Measurements from ENCODE around the gene GJA3.

GJA3 gene

DNA sequence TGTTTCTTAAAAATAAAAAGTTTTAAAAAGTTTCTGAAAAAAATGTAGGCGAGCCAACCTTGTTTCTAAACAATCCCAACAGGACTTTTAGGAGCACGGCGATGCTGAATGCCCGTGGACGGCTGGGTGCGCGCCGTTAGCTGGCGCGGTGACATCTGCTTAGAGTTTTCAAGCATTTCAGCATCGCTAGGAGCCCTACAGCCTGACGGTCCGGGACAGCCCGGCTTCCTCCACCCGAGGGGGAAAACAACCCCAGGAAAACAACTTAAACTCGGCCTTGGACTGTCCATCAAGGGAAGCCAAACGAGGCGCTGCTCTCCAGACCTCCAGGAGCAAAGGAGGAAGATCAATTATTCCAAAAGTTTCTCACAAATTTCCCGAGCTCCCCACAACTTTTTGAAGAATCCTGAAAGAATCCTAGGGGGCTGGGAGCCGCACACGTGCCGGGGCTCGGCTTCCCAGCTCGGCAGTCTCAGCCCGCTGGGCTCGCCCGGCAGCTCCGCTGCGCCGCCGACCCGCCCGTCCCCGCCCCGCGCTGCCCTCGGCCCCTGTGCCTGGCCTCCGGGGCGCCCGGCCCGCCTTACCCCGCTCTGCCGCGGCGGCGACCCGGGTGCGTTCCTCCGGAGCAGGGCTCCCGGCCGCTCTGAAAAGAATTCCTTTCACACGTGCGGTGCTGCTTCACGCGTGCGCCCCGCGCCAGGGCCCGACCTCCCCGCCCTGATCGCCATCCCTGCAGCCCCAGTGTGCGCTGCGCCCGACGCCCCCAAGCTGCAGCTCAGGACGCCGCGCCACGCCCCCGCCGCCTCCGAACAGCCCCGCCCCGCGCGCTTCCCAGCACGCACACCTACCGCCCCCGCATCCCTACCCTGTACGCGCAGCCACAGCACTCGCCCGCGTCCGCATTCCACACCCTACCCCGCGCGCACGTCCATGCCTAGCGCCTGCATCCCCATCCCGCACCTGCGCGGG, at the start of gene GJA3:
TSS of gene GJA3 (minus strand) at position 747 of the 969 bp plus-strand sequence. CDS start 17,764 bp downstream, outside the sequence.
- DNase-seq: no peak

DNA sequence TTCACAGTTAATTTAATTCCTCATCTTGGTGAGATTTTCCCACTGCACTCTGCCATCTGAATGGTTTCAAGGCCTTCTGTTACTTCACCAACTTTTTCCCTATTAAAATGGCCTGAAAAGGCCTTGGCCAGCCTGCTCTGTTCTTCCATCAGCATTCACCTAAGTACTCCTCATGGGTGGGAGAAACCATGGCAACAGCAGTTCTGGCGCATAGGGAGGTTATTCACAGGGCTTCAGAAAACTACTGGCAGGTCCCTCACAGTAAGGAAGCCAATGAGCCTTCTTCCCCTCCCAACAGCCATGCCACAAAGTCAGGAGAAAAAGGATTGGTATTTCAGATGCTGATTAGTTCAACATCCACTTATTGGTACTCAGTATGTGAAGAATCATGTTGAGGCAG, 49.1 kb upstream of the GJA3 start:
- no peak for DNase-seq

DNA sequence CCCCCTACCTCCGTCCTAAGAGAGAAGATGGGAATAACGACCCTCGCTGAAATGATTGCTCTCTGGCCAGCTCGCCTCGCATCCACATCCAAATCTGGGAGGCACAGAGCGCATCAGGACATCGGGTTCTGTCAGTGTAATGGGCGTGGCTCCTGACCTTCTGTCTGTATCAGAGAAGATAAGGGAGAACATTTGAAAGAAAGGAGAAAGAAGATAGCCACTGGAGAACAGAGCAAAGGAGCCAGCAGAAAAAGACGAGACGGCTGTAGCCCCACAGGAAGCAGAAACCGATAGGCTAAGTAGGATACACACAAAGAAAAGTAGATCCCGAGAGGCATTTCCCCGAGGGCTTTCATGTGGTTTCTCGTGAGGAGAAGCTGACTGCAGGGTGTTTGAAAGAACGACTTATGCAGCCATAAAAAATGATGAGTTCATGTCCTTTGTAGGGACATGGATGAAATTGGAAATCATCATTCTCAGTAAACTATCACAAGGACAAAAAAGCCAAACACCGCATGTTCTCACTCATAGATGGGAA, 45.9 kb upstream of the GJA3 start:
- no peak for DNase-seq

DNA sequence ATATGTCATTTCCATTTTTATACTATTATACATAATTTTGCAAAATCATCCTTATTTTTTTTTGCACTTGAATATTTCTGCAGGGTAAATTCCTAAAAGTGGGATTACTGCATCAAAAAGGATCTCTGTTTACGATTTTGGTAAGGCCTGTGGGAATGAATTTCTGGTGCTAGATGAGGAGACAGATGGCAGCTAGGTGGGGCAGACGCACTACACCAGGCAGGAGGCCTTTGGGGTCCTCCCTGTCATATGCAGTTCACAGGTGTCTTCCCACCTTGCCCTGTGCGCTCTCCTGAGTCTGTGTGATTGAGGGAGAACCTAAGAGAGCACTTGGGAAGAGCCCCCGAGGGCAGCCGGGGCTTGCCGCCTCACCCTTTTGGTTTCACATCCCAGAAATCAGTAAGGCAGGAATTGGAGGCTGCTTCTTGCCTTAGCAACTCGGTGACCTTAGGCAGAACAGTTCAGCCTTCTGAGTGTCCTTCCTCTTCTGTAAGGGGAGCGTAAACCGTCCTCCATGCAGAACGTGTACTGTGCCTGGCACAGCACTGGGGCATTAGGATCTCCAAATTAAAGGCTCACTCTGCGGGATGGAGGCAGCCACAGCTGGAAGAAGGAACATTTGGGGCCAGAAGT, 45.3 kb upstream of the GJA3 start:
- DNase-seq: no peak

DNA sequence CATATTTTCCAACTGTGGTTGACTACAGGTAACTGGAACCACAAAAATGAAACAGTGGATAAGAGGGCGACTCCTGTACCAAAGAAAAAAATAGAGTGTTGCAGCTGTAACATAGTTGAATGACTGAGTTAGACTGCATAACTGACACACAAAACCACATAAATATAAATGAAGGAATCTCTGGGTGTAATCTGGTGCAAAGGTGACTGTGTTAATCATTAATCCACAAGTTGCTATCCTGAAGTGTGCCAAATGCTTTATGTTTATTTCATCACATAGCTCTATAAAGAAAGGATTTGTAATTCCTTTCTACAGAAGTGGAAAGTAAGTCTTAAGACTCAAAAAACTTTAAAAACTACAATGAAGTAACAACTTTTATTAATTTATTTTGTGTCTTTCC, 37.9 kb upstream of the GJA3 start:
- DNase-seq: no peak

GRCh38 chr13:20197361-20197834, 36.5 kb upstream of the GJA3 start:
- peak; percentile 14 for DNase-seq

GRCh38 chr13:20195801-20196200, 34.9 kb upstream of the GJA3 start:
- DNase-seq: no peak

GRCh38 chr13:20193907-20194631, 33.2 kb upstream of the GJA3 start:
- DNase-seq: no peak

GRCh38 chr13:20193162-20193906, 32.5 kb upstream of the GJA3 start:
- no peak for DNase-seq

DNA sequence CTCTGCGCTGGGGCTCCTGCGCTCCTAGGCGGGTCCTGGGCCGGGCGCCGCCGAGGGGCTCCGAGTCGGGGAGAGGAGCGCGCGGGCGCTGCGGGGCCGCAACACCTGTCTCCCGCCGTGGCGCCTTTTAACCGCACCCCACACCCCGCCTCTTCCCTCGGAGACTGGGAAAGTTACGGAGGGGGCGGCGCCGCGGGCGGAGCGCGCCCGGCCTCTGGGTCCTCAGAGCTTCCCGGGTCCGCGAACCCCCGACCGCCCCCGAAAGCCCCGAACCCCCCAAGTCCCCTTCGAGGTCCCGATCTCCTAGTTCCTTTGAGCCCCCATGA, 31.9 kb upstream of the GJA3 start, which contains the start of gene GJB2:
TSS of gene GJB2 (minus strand) at position 103 of the 326 bp plus-strand sequence. CDS start 3,357 bp downstream, outside the sequence.
- no peak for DNase-seq

DNA sequence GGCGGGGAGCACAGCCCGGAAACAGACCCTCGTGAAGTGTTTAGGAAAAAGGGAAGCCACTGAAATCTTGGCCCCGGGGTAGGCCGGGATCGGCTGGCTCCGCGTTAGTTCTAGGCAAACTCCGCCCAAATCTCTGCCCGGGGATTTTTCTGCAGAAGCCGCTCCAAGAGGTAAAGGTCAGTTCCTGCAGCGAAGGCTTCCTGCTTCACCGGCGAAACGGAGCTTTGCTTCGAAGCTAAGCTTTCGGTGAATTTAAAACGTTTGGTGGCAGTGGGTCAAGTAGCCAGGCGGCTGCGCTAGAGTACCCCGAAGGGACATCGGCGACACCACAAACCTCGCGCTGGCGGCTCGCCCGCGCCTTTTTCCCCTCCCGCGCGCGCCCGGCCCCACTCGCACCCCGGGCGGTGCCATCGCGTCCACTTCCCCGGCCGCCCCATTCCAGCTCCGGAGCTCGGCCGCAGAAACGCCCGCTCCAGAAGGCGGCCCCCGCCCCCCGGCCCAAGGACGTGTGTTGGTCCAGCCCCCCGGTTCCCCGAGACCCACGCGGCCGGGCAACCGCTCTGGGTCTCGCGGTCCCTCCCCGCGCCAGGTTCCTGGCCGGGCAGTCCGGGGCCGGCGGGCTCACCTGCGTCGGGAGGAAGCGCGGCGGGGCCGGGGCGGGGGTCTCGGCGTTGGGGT, 31.4 kb upstream of the GJA3 start:
- DNase-seq: no peak

DNA sequence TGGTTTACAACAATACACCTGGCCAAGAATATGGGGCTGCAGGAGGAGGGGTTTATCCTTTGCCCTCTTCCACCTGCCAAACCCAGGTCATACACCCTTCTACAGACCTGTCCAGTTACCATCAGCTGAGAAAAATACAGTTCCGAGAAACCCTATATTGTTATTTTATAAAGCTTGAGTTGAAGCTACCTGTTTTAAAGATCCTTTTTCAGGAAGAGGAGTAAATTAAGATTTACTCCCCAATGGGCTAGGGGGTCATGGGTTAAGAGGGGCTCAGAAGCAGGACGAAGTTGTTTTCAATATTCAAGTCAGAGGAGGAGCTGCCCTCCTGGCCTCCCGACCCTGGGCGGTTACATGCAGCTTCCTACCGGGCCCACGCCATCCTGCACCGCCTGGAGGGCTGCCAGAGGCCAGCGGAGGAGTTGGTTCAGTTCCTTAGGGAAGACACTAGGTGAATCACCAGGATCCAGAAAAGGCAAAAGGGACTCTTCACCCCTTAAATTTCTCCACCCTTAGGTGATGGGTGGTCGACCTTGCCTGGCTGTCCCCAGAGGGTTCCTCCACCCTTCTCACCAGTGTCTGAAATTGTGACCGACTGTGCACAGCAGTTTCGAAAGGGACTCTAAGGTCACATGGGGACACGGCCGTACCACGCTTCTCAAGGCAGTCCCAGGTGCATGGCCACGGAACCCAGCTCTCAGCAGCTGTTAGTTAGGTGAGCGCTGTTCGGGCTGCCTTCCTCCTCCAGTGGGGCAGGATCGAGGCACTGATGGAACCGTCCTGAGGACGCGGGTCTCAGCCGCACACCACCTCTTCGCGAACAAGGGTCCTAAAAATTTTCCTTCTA, 30.7 kb upstream of the GJA3 start:
- DNase-seq: no peak

DNA sequence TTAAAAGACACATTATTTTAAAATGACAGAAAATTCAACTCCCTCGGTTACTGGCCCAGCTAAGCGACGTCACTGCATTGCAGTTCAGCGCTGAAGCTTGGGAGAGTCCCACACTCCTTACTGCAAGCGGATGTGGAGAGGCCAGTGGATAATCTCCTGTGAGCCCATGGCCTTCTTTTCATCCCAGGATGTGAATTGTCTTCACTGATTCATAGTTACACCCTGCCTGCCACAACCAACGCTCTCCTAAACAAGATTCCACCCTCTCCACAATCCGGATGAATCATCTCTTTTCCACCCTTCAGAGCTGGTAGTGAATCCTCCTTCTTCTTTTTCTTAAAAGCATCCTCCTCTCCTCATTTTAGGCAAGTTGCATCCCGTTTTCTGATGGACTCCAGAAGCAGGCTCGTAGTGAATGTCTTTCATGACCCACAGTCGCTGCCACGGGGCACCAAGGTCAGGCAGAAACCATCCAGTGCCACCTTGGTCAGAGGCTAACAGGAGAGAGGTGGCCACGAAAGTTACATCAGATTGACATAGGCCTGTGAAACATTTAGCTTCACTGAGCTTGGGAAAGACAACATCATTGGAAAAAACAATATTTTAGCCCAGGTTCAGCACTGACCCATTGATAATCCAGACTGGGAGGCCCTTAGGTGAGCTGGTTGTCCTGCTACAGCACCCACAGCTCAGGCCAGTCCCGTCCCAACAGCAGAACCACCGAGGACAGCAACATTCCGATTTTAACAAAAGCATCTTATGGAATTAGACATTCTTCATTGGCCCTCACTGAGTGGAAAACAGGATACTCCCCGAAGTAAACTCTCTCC, 29.8 kb upstream of the GJA3 start:
- DNase-seq: no peak

DNA sequence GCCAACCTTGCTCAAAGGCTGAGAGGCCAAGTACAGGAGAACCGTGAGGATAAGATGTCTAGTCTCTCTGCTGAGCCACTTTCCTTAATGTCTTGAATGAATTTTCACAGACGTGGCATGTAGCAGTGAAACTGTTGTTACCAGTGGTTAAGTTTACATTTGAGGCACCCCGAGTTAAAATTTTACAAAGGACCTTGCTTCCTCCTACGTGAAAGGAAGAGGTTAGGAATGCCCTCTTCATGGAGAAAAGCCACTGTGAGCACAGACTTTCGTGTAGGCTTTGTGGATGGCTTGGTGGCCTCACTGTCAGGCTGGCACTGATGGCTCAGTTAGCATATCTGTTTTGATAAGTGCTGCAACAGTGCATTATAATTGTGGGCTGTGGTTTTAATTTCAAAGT, 29.2 kb upstream of the GJA3 start:
- DNase-seq: no peak

DNA sequence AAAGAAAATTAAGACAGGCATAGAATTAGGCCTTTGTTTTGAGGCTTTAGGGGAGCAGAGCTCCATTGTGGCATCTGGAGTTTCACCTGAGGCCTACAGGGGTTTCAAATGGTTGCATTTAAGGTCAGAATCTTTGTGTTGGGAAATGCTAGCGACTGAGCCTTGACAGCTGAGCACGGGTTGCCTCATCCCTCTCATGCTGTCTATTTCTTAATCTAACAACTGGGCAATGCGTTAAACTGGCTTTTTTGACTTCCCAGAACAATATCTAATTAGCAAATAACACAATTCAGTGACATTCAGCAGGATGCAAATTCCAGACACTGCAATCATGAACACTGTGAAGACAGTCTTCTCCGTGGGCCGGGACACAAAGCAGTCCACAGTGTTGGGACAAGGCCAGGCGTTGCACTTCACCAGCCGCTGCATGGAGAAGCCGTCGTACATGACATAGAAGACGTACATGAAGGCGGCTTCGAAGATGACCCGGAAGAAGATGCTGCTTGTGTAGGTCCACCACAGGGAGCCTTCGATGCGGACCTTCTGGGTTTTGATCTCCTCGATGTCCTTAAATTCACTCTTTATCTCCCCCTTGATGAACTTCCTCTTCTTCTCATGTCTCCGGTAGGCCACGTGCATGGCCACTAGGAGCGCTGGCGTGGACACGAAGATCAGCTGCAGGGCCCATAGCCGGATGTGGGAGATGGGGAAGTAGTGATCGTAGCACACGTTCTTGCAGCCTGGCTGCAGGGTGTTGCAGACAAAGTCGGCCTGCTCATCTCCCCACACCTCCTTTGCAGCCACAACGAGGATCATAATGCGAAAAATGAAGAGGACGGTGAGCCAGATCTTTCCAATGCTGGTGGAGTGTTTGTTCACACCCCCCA, 28.1 kb upstream of the GJA3 start:
- no peak for DNase-seq

GRCh38 chr13:20186771-20187170, 25.9 kb upstream of the GJA3 start:
- no peak for DNase-seq

DNA sequence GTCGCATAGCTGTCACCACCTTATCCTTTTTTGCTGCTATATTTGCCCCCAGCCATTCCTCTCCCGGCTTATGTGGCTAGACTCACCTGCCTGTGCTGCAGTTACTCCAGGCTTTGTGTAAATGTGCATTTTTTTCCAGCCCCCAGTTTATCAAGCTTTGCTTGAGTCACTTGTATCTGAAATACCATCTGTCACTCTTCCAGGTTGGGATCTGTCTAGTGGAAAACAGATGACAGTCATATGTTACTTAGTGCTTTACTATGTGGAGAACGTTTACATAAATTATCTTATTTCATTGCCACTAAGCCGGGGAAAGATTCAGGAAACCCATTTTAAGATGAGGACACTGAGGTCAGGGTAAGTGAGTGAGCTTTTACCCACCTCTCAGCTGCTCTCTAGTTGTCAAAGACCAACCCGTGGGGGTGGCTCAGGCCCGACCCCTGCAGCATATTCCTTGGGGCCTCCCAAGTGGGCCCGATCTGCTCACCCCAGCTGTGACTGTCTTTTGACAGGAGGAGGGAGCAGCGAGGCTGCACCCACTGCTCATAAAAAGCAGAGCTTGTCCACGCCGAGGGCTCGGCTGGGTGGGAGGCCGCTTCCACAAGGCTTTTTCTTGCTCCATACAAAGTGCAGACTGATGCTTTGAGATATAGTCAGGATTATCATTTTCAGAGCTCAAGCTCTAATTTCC, 24.7 kb upstream of the GJA3 start:
- no peak for DNase-seq

- peak; percentile 53 for DNase-seq
Observed at GRCh38 chr13:20182231-20182846, 21.5 kb upstream of the GJA3 start.

Measured in NCI-H2227 treated with DMSO at 0.1 percent for 48 hours (cell line).